GM12874 (cell line): Measurements from ENCODE around the gene NRN1L.

Source experiments
- TF ChIP-seq, protein P1 (sequence below): IDR thresholded peaks from 2 replicates; pipeline ENCODE4 v1.5.1; 2011; ENCODE audit warnings: low read depth, mild to moderate bottlenecking, control low read depth, low read length, moderate library complexity; ENCODE audit not compliant: insufficient read depth

The NRN1L gene

DNA sequence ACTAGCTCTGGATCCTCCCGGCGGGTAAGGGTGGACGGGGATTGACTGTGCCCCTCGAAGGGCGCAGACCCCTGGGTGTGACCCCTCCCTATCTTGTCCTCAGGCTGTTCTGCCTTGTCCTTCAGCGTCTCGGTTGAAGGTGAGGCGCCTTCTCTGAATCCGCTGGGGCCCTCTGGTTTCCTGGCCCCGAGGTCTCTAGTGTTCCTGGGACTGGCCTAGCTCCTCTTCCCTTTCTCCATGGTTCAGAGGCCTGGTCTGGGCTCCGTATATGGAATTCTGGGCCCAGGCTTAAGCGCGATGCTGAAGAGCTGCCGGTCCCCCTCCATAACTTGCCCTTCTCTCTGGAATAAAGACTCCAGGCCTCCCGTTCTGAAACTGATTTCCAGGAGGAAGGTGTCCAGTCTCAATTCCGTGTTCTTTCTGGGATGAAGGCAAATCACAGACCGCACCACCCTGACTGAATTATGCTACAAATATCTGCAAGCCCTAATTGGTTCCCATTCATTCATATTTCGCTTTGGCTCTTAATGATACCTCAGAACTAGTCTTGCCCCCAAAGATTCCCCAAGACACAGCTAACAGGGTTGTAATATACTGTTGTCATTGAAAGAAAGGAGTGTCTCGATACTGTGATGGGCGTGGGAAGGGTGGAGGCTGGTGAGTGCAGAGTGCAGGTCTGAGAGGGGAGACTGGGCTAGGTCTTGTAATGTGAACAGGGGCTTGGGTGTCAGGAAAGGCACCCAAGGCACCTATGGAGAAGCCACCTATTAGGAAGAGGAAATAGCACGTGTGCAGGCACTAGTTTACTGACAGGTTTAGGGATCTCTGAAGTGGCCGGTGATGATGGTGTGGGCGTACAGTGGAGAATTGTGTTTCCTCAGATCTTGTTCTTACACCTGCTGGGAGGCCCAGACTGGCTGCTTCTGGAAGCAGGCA lies 11.0 kb upstream of the NRN1L start:
- TF ChIP-seq, protein P1, sequence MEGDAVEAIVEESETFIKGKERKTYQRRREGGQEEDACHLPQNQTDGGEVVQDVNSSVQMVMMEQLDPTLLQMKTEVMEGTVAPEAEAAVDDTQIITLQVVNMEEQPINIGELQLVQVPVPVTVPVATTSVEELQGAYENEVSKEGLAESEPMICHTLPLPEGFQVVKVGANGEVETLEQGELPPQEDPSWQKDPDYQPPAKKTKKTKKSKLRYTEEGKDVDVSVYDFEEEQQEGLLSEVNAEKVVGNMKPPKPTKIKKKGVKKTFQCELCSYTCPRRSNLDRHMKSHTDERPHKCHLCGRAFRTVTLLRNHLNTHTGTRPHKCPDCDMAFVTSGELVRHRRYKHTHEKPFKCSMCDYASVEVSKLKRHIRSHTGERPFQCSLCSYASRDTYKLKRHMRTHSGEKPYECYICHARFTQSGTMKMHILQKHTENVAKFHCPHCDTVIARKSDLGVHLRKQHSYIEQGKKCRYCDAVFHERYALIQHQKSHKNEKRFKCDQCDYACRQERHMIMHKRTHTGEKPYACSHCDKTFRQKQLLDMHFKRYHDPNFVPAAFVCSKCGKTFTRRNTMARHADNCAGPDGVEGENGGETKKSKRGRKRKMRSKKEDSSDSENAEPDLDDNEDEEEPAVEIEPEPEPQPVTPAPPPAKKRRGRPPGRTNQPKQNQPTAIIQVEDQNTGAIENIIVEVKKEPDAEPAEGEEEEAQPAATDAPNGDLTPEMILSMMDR: no peak

DNA sequence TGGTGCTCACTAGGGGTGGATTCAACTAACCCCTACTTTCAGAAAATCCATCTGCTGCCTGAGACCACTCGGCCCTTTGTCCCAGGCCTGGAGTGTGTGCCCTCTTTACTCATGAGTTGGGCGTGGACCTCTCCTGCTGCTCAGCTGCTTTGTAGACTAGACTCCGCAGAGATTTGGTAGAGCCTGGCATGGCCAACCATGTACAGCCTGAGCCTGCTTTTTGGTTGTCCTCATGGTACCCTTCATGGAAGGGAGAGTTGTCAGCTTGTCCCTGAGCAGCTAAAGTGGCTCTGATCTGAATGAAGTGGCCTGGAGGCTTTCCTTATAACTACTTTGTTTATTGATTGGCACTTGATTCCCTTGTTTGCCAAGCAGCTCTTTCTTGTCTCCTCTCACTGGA lies 10.3 kb upstream of the NRN1L start:
- TF ChIP-seq, protein P1: no peak

DNA sequence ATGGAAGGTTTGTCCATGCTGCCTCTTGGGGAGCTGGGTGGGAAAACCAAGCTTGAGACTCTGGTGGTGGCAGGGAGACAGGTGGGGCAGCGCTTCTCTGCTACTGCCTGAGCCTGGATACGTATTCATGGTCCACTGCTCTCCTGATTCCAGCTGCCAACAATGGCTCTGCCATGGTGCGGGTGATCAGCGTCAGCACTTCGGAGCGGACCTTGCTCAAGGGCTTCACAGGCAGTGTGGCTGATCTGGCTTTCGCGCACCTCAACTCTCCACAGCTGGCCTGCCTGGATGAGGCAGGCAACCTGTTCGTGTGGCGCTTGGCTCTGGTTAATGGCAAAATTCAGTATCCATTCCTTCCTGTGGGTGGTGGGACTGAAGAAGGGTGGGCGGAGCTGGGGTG lies 7.6 kb upstream of the NRN1L start:
- TF ChIP-seq, protein P1: no peak

DNA sequence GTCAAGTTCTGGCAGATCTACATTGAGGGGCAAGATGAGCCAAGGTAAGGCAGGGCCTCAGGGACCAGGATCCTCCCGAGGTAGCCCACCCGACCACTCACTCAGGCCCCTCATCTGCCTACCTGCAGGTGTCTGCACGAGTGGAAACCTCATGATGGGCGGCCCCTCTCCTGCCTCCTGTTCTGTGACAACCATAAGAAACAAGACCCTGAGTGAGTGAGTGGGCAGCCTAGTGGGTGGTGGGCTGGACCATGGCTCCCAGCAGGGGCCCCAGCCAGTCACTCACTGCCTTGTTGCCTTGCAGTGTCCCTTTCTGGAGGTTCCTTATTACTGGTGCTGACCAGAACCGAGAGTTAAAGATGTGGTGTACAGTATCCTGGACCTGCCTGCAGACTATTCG lies 6.5 kb upstream of the NRN1L start:
- TF ChIP-seq, protein P1: no peak

DNA sequence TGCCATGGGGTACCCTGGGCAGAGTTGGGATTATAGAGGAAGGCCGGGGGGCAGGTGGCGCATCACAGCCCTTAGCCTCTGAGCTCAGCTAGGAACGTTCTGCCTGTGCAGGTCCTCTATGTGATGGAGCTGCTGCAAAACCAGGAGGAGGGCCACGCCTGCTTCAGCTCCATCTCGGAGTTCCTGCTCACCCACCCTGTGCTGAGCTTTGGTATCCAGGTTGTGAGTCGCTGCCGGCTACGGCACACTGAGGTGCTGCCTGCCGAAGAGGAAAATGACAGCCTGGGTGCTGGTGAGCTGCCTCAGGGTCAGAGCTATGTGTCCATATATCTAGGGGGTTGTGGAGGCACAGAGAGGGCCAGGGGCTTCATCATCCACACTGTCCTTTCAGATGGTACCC lies 5.8 kb upstream of the NRN1L start:
- TF ChIP-seq, protein P1: no peak

DNA sequence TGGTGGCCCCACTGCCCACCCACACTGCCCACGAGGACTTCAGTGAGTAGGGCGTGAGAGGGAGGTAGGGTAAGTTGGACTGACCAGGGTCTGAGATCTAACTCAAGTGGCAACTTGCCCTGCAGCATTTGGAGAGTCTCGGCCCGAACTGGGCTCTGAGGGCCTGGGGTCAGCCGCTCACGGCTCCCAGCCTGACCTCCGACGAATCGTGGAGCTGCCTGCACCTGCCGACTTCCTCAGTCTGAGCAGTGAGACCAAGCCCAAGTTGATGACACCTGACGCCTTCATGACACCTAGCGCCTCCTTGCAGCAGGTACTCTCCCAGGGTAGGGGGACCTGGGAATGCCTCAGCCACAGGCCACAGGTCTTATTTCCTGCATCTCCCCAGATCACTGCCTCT lies 5.2 kb upstream of the NRN1L start:
- TF ChIP-seq, protein P1: no peak

DNA sequence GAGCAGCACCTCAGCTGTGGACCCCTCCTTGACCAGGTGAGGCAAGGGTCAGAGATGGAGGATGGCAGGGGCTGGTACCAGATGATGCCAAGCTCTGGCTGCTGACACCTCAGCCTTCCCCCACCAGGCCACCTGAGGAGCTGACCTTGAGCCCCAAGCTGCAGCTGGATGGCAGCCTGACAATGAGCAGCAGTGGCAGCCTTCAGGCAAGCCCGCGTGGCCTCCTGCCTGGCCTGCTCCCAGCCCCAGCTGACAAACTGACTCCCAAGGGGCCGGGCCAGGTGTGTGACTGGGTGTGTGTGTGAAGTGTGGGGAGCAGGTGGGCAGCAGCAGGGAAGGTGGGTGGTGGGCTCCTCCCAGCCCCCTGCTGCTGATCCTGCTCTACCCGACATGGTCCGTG lies 4.7 kb upstream of the NRN1L start:
- TF ChIP-seq, protein P1: no peak
